Measurements from ENCODE around the gene MEIS2.

DNA sequence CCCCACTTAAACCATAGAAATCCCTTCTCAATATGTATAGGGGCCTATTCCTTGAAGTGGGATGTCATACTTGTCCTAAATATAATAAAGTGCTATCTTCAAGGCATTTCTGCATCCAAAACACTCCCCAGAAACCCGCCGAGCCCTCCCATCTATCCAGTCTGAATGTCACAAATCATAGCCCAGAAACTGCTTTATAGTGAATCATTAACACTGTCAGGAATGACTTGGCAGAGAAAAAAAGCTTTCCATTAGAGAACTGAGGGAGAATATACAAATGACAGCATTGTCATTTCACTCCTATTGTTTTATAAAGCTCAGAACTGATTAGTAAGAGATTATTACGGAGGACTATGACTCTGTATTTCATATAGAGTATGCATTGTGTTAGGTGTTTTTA lies 48.4 kb upstream of the MEIS2 start:
- TF ChIP-seq, protein P1, sequence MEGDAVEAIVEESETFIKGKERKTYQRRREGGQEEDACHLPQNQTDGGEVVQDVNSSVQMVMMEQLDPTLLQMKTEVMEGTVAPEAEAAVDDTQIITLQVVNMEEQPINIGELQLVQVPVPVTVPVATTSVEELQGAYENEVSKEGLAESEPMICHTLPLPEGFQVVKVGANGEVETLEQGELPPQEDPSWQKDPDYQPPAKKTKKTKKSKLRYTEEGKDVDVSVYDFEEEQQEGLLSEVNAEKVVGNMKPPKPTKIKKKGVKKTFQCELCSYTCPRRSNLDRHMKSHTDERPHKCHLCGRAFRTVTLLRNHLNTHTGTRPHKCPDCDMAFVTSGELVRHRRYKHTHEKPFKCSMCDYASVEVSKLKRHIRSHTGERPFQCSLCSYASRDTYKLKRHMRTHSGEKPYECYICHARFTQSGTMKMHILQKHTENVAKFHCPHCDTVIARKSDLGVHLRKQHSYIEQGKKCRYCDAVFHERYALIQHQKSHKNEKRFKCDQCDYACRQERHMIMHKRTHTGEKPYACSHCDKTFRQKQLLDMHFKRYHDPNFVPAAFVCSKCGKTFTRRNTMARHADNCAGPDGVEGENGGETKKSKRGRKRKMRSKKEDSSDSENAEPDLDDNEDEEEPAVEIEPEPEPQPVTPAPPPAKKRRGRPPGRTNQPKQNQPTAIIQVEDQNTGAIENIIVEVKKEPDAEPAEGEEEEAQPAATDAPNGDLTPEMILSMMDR (conservative IDR thresholded peaks at IDR 0.05; ENCODE audit: low read depth, low read length) = no peak
- TF ChIP-seq EZH2 (IDR thresholded peaks at IDR 0.05; ENCODE audit: low read length, unreplicated experiment) = no peak
